ENCODE data around the gene CRY2.
"Not testable (repeated sequence)": the region's sequence is repeated elsewhere in the genome, so short reads cannot be mapped to it uniquely, and the experiment has no call there.

Gene CRY2

DNA sequence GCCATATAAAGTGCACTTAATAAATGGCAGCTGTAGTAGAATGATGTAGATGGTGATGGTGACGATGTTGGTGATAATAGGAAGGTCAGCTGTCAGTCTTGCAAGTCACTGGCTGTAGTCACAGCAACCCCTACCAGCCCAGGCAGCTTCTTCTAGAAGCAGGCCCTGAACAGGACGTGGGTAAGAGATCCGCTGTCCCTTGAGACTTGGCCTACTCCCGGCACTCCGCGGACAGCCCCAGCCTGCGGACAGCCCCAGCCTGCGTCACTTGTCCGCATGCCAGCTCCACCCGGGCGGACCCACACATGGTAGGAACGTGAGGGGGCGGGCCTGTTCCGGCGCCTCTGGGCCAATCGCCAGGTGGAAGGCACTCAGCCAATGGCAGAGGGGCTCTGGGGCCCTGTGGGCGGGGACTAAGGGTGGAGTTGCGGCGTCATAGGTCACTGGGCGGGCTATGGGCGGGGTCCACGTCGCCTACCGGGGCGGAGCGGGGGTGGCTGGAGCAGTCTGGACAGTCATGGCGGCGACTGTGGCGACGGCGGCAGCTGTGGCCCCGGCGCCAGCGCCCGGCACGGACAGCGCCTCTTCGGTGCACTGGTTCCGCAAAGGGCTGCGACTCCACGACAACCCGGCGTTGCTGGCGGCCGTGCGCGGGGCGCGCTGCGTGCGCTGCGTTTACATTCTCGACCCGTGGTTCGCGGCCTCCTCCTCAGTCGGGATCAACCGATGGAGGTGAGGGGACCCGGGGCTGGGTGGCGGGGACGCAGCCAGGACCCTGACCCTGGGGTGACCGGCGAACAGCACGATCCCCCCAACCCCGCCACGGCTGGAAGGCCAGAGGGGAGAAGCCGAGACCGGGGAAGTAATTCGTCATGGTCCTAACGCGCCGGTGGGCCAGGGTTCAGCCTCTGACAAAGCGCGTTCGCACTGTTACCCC is at the start of gene CRY2:
Gene CRY2, plus strand, starts transcription at position 502 of the 937 bp plus-strand sequence. Its CDS starts 16 bp downstream, at position 518.
- peak; percentile 89 to 98 for DNase-seq

GRCh38 chr11:45798793-45799441 is 48.4 kb upstream of the CRY2 start:
- DNase-seq, result no peak

DNA sequence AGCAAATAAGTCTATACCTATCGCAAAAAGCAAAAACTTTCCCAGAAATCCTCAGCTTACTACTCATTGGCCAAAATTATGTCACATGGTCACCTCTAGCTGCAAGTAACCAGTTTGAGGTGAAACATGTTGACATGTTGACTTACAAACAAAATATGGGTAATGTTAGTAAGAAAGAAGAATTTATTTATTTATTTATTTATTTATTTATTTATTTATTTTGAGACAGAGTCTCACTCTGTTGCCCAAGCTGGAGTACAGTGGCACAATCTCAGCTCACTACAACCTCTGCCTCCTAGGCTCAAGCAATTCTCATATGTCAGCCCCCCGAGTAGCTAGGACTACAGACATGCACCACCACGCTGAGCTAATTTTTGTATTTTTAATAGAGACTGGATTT is 47.7 kb upstream of the CRY2 start:
- no peak for DNase-seq

DNA sequence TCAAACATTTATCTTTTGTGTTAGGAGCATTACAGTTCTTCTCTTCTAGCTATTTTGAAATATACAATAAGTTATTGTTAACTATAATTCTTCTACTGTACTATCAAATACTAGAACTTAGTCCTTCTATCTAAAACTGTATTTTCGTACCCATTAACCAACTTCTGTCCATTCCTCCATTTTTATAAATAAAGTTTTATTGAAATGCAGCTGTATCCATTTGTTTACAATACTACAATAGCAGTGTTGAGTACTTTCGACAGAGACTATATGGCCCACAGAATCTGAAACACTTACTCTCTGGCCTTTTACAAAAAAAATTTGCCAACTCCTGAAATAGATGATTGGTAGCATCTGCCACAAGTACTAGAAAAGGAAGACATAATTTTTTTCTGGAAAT is 47.0 kb upstream of the CRY2 start:
- no peak for DNase-seq

- no peak for DNase-seq
These were observed 45.5 kb upstream of the CRY2 start for GRCh38 chr11:45801723-45802315.

DNA sequence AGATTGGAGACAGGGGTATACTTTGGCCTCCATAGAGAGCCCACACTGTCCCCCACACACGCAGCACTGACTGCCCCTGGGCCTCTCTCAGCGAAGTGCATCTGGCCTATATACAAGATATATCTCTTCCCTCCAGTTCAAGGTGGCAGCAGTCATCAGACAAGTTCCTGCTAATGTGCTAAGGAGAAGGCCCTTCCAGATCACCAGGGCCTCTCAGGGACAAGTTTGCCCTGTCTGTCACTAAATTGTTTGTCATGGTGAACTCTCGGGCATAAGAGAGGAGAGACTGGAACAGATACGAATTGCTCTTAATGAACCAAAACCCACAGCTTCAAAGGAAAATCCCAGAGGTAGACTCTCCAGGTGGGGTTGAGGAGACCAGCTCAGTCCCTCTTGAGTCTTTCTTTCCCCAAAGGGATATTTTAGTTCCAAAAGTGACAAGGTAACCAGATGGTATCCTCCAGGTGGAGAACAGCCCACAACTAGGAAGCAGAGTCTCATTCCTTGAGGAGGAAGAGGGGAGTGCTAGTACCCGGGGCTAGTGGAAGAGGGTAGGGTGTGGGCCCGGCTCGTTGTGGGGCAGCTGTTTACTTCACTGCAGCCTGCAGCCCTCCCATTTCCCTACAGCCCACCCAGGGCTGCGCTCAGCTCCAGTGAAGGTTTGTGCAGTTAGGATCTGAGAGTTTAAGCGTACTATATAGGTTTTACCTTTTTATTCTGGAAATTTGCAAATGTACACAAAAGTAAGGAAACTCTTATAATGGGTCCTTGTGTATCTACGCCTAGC is 44.6 kb upstream of the CRY2 start:
- DNase-seq, result no peak

GRCh38 chr11:45803971-45804760 is 43.1 kb upstream of the CRY2 start:
- peak in 1 of 2 donors; percentile 35 for DNase-seq

- DNase-seq, result peak; percentile 78 to 87
These were observed 42.4 kb upstream of the CRY2 start, which contains the start of gene SLC35C1 for GRCh38 chr11:45804761-45805304. Gene SLC35C1 (plus strand): TSS chr11:45805149. CDS start chr11:45805802, 653 bp downstream.

- peak in 1 of 2 donors; percentile 65 for DNase-seq
These were observed 41.8 kb upstream of the CRY2 start for GRCh38 chr11:45805305-45806071.

GRCh38 chr11:45806072-45806933 is 41.0 kb upstream of the CRY2 start:
- DNase-seq, result no peak

GRCh38 chr11:45806937-45807791 is 40.1 kb upstream of the CRY2 start:
- no peak for DNase-seq

DNA sequence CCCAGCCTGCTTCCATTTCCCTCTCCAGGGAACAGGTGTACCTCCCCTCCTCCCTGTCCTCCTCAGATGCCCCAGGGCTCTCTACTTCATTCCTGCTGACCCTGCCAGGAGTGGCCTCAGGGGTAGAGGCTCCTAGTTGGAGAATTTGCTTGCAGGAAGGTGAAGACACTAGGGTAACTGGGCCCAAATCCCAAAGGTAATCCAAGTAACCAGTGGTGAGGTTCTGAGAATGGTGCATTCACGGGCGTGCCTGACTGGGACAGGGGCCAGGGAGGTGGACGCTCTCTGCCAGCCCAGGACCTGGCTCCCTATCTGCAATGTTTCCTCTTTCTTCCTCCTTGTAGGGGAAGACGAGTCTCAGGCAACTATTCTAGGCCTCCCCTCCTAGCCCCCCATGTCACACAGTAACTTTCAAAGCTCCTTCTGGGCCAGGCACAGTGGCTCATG is 39.5 kb upstream of the CRY2 start:
- no peak for DNase-seq

- DNase-seq, result not testable (repeated sequence)
These were observed 38.8 kb upstream of the CRY2 start for GRCh38 chr11:45808427-45808826.

DNA sequence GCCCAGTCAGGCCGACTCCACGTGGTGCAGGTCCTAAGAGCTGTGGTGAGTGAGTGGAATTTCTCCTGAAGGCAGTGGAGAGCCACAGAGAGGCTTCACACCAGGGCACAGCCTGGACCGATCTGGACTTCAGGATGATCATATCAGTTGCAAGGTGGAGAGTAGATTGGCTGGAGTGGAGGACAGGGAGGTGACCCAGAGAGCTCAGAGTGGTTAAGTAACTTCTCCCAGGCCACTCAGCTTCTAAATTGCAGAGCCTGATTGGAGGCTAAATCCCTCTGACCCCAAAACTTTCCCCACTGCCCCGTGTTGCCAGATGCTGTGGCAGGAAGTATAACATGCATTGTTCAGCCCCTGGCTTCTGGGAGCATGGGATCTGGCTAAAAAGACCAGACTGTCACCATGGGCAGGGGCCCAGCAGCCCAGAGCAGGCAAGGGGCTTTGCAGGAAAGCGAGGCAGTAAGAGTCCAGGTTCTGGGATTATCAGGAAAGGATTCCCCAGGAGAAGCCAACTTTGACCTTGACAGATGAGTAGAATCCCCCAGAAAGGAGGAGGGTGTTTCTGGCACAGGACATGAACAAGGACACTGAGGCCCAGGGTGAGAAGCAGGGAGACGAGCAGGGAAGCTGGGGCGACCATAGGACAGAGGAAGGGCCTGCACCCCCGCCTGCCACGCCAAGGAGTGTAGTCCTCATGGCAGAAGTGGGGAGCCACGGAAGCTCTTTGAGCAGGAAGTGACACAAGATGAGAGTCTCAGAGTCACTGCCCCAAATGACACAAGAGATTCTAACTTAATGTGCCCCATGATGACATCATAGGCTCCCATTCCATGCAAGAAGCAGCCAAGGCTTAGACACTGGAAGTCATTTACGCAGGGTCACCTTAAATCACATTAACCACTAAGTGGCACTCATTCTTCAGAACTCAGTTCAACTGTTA is 37.5 kb upstream of the CRY2 start:
- no peak for DNase-seq

GRCh38 chr11:45810431-45811108 is 36.7 kb upstream of the CRY2 start:
- DNase-seq, result no peak

DNA sequence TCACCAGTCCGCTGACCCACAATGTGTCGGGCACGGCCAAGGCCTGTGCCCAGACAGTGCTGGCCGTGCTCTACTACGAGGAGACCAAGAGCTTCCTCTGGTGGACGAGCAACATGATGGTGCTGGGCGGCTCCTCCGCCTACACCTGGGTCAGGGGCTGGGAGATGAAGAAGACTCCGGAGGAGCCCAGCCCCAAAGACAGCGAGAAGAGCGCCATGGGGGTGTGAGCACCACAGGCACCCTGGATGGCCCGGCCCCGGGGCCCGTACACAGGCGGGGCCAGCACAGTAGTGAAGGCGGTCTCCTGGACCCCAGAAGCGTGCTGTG is 36.2 kb upstream of the CRY2 start:
- no peak for DNase-seq

Data from bone marrow (tissue), 2 donors.